Stimulated activated CD4-positive, alpha-beta T cell treated with anti-CD3 and anti-CD28 coated beads, Interleukin-1b, Interleukin-23, amount 100 ng/mL, for 48 hours (primary cell): ENCODE measurements around the gene PRKN.
"Not testable (repeated sequence)": the region's sequence is repeated elsewhere in the genome, so short reads cannot be mapped to it uniquely, and the experiment has no call there.

ENCODE experiments used
- DNase-seq: peaks from one replicate; pipeline ENCODE4 v3.0.0-alpha.2; 2020

Gene PRKN

DNA sequence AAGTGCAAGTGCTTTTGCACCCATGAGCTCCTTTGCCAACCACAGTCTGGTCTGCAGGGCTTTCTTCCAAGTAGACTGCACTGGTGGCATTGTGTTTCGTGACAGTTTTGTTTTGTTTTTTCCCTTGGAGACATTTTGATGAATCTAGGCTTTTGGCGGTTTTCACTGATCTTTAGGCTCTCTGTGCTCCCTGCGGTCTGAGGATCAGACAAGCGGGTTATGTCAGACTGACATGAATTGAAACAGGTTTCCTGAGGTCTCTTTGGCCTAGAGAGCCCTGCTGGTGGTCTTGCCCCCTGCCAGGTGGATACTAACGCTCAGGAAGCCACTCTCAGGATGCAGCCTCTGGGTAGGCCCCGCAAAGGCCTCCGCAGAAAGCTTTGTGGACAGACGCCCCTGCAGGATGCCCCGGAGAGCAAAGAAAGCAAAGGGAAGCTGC lies 898.3 kb downstream of the PRKN start:
- DNase-seq, result no peak

GRCh38 chr6:161828355-161828754 lies 899.2 kb downstream of the PRKN start:
- no peak for DNase-seq

DNA sequence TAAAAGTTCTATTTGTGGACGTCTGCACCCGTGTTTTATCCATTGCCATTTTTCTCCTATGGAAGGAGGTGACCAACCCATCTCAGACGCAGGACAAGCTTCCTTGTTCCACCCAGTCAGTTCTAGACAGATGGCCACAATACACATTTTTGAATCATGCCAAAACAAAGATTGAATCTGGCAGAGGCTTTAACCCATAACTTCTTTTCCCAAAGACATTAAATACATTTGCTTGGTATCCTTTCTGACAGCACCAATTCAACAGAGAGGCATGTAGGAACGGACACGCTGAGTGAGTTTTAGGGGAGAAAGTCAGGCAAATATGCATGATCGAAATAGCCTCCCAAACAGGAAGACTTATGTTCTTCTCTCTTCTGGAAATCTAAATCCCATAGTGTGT lies 901.1 kb downstream of the PRKN start:
- no peak for DNase-seq

GRCh38 chr6:161822204-161822603 lies 905.4 kb downstream of the PRKN start:
- DNase-seq, result not testable (repeated sequence)

- no peak for DNase-seq
Measured at GRCh38 chr6:161817881-161818280, 909.7 kb downstream of the PRKN start.

DNA sequence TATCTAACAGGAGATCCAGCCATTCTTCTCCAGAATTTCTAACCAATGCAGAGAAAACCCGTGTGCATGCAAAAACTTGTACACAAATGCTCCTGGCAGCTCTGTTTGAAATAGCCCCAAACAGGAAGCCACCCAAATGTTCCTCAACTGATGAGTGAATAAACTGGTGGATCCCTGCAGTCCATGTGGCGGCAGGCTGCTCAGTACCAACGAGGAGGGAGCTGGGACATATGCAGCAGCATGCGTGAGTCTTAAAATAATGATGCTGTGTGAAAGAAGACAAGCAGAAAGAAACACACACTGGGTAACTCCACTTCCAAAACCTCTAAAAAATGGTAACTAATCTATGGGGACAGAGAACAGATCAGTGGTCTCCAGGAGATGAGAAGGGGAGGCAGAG lies 911.6 kb downstream of the PRKN start:
- no peak for DNase-seq

GRCh38 chr6:161813156-161813555 lies 914.4 kb downstream of the PRKN start:
- no peak for DNase-seq

- no peak for DNase-seq
Measured at GRCh38 chr6:161809971-161810370, 917.6 kb downstream of the PRKN start.

- DNase-seq, result no peak
Measured at GRCh38 chr6:161804838-161805237, 922.7 kb downstream of the PRKN start.

GRCh38 chr6:161803131-161803530 lies 924.4 kb downstream of the PRKN start:
- DNase-seq, result no peak

GRCh38 chr6:161802231-161802630 lies 925.3 kb downstream of the PRKN start:
- DNase-seq, result no peak

DNA sequence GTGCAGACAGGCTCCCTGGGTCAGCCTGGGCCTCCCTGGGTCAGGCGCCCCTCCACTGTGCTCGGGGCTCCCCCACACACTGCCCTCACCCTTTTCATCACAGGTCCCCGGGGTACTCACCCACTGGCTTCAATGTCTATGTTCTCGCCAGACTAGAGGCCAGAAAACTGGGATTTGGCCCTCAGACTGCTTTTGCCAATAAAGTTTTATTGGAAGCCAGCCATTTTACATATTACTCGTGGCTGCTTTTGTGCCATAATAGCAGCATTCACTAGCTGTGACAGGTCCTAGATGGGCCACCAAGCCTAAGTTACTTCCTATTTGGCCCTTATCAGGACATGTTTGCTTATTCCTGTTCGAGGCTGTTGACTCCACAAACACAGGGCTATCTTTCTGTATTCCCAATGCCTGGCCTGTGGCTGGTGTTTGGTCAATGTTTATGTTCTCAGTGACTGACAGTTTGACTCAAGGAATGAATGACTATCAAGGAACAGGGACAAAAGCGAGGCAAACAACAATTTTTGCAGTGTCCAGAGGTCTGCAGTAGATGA lies 928.6 kb downstream of the PRKN start:
- DNase-seq, result no peak

DNA sequence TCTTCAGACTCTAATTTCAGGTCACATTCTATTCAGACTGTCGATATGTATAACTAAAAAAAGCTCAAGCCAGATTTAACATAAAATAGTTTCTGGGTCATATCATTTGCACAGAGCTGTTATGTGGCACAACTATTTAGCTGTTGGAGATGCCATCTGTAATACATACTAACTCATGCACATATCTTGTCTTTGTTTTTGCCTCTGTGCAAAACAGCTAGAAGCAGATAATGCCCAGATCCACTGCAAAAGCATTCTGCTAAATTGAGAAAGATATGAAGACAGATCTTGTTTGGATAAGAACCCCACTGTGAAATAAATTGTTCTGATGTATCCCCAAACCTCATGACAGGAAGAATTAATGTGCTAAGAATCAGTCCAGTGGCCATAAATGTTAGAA lies 930.9 kb downstream of the PRKN start:
- DNase-seq, result no peak

DNA sequence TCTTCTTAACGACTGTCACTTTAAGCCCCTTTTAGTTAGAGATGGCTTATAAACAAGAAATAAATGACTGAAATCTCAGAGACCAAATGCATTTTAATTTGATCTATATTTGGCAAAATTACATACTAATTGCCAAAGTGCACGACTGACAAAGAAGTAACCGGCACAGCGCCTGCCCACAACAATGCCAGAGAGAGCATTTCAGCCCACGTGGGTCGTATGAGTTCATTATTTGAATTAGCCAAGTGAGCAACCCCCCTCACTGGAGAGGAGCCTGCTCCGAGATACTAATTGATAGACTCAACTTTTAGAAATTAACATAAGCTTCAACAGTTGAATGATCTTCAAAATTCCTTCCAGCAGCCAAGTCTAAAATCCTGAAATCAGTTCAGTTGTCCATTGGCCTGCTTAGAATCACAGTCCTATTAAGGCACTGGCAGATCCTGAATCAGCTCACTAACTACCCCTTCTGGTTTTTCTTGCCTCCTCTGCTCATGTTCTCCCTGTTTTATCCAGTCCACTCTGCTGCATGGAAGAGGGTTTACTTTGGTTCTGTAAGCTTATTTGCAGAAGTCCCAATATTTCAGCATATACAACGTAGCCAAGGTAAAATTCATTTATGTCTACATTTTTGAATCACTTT lies 934.6 kb downstream of the PRKN start:
- DNase-seq, result no peak

DNA sequence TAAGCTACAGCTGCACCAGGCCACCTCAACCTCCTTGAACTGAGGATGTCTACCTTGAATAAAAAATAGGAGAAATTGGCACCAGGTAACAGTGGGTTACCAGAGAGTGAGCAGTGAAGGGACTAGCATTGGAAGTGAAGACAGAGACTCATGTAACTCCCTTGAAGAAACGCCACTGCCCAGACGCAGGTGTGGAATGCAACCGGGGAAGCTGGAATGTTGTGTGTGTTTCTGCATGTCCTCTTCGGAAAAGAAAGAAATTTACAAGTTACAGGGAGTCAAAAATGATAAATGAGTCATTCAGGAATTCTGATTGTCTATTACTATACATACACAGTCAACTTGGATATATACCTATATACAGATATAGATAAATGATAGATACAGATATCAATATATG lies 939.0 kb downstream of the PRKN start:
- DNase-seq, result no peak

GRCh38 chr6:161772176-161772575 lies 955.4 kb downstream of the PRKN start:
- no peak for DNase-seq

DNA sequence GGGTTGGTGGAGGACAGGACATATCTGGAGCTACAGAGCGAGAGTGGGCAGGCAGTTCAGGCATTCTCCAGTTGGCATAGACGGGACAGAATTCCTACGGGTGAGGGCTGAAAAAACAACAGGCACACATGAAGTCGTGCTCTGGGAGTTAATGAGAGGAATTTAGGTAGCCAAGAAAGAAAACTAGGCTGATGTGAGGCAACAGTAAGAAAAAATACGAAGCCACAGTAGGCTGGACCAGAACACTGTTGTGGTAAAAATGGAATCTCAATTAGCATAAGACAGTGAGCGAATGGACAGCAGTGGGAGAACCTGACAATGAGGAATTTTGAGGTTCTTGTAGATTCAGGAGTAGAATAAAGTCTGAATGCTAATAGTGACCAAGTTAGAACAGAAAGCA lies 965.6 kb downstream of the PRKN start:
- no peak for DNase-seq

DNA sequence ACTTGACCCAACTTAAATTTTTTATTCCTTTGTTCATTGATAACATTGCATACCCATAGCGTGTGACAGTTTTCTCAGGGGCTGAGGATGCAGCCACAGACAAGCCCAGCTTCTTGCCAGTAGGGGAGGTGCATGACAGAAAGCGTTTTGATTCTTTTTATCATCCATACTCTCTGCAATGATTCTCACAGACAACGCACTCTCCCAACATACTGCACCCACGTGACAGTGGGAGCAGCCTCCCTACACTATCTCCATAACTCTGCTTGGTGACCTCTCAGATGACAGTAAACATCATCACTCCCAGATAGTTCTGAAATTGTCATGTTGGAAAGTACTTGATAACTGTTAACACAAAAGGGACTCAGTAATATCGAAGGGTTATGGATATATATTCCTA lies 972.5 kb downstream of the PRKN start:
- no peak for DNase-seq

DNA sequence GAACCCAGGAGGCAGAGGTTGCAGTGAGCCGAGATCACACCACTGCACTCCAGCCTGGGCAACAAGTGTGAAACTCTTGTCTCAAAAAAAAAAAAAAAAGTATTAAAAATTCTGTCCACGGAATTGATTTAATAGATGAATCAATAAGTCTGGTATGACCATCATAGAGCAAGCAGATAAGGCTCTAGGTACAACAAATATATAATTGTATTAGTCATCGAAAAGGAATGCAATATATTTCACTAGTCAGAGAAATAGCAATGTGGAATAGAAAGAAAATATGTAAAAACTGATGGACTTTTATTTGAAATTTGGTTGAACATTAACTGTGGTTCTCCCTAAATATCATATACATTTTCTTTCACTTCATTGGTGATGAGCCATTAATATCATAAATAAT lies 976.9 kb downstream of the PRKN start:
- DNase-seq, result no peak

- no peak for DNase-seq
Measured at GRCh38 chr6:161749576-161749975, 978.0 kb downstream of the PRKN start.

- DNase-seq, result peak; percentile 26
Measured at GRCh38 chr6:161748535-161749416, 978.8 kb downstream of the PRKN start.

DNA sequence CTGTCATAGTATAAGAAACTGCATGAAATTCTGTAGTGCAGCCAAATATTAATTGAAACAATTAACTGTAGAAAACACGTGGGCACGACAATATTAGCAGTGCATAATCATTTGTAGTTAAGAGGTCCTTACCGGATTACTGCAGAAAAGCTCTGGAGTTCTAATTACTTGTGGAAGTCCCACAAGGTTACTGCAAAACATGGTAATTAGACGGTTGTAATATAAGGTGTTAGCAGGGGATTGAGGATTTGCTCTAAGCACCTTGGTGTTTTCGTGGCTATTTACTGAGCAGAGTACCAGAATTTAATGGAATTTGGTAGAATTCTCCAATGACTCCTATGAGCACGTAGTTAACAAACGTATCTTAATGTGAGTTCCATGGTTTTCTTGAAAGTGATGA lies 980.1 kb downstream of the PRKN start:
- no peak for DNase-seq

GRCh38 chr6:161745594-161746141 lies 981.9 kb downstream of the PRKN start:
- no peak for DNase-seq

DNA sequence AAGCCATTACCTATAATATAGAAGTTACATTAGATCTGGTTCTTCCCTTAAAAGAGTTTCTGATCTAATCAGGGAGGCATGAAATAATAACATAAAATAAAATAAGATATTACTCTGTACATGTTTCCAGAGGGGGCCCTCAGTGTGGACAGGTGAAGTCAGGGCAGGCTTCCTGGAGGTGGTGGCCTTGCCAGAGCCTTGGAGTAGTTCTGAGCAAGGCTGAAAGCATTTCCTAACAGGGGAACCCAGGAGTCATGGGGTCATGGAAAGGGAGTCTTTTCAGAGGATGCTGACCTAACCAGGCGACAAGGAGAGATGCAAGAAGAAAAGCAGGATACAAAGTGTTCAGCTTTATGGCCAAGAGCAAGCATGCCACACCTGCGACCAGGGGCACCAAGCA lies 982.4 kb downstream of the PRKN start:
- no peak for DNase-seq
